K562 (cell line): ENCODE data around the gene ZZZ3. TPM values are rescaled to one million over a fixed set of nuclear protein-coding genes. Genes with fewer than 3 reads are reported as not detected.

Source experiments
- ATAC-seq: fragments of 200-7000 bp; cut with Tn5 transposase; 3 replicates; pipeline ENCODE4 v1.9.1; 2020; ENCODE audit warnings: moderate library complexity
- BruUV-seq: library from RNA; stranded (reverse); fragments of 400-500 nt; replicated peaks from 2 replicates; lab custom pipeline; 2021; lab: Mats Ljungman, UMichigan
- CTCF ChIA-PET: fragments of 300-600 bp; formaldehyde crosslinking; extraction: SDS; loops from one replicate; lab custom pipeline; 2021; ENCODE audit warnings: low intra/inter-chr PET ratio; lab: Yijun Ruan, JAX
- POLR2A ChIA-PET: fragments of 300-600, 350-650 bp; sonication (Branson Sonifier 250); formaldehyde crosslinking; extraction: SDS; loops from one replicate; lab custom pipeline; 2021; ENCODE audit warnings: antibody characterized with exemption, inconsistent platforms; lab: Yijun Ruan, JAX
- DNase-seq, 4 experiments: peaks; one replicate each; pipeline versions ENCODE4 v3.0.0 to v3.0.0-alpha.2; 2011 to 2018; ENCODE audit warnings: low spot score in 3 of 4, mixed read lengths in 3 of 4; ENCODE audit errors: extremely low read depth in 1 of 4
- FAIRE-seq: peaks from 2 replicates; lab custom pipeline; 2011; peaks lifted over from hg19 to GRCh38; lab: Jason Lieb, UNC
- H2AFZ ChIP-seq: 2 replicates; pipeline ENCODE4 v1.6.0; 2011; ENCODE audit warnings: low read depth, low read length, control low read depth, inconsistent platforms
- H3K27ac ChIP-seq: fragments of 200-600 bp; 3 replicates; pipeline ENCODE4 v1.8.0; 2011; ENCODE audit warnings: low read depth, mild to moderate bottlenecking, control low read depth, inconsistent platforms, low read length, moderate library complexity, mixed read lengths; ENCODE audit errors: extremely low read depth
- H3K27me3 ChIP-seq, 2 experiments: fragments of 300-600 bp in 1 of 2; 2 replicates in 1 of 2; 3 replicates in 1 of 2; pipeline versions ENCODE4 v1.6.0 to v1.8.0; 2011; ENCODE audit warnings: inconsistent platforms in 2 of 2, low read length in 2 of 2, mild to moderate bottlenecking in 1 of 2, mixed read lengths in 1 of 2, moderate library complexity in 1 of 2; ENCODE audit not compliant: control insufficient read depth in 2 of 2, insufficient read depth in 2 of 2
- H3K36me3 ChIP-seq: fragments of 300-600 bp; 3 replicates; pipeline ENCODE4 v1.8.0; 2011; ENCODE audit warnings: mild to moderate bottlenecking, low read length, inconsistent platforms; ENCODE audit not compliant: control insufficient read depth, insufficient read depth
- H3K4me1 ChIP-seq, 2 experiments: fragments of 200-600 bp in 1 of 2; replicated peaks in 1 of 2; 2 replicates in 1 of 2; 3 replicates in 1 of 2; pipeline versions ENCODE4 v1.5.1 to v1.8.0; 2011; ENCODE audit warnings: inconsistent platforms in 2 of 2, low read length in 2 of 2, mild to moderate bottlenecking in 1 of 2, mixed read lengths in 1 of 2, moderate library complexity in 1 of 2; ENCODE audit not compliant: control insufficient read depth in 2 of 2, insufficient read depth in 2 of 2
- H3K4me2 ChIP-seq: 2 replicates; pipeline ENCODE4 v1.6.1; 2011; ENCODE audit warnings: low read length, control low read depth, inconsistent platforms, mixed read lengths; ENCODE audit not compliant: insufficient read depth
- H3K4me3 ChIP-seq: fragments of 200-600 bp; sonication (generic), shearing (Covaris generic); 2 replicates; pipeline ENCODE4 v1.5.1; 2016; ENCODE audit warnings: control low read depth, inconsistent platforms
- H3K79me2 ChIP-seq: fragments of 200-600 bp; 3 replicates; pipeline ENCODE4 v1.8.0; 2011; ENCODE audit warnings: low read length, inconsistent platforms; ENCODE audit not compliant: control insufficient read depth, insufficient read depth
- H3K9ac ChIP-seq, 2 experiments: 2 replicates each; pipeline versions ENCODE4 v1.6.0 to v1.6.1; 2011; ENCODE audit warnings: low read depth in 2 of 2, low read length in 2 of 2, control low read depth in 1 of 2, inconsistent platforms in 1 of 2, mild to moderate bottlenecking in 1 of 2, mixed read lengths in 1 of 2; ENCODE audit not compliant: insufficient read depth in 1 of 2
- H3K9me1 ChIP-seq: one replicate; pipeline ENCODE4 v1.6.0; 2011; ENCODE audit warnings: inconsistent platforms, mild to moderate bottlenecking, low read length, moderate library complexity; ENCODE audit not compliant: control insufficient read depth, insufficient read depth
- H3K9me3 ChIP-seq: replicated peaks from 2 replicates; pipeline ENCODE4 v1.5.1; 2011; ENCODE audit warnings: low read depth, low read length, inconsistent platforms; ENCODE audit not compliant: control insufficient read depth, insufficient read depth
- H4K20me1 ChIP-seq: replicated peaks from 2 replicates; pipeline ENCODE4 v1.6.1; 2011; ENCODE audit warnings: low read length, inconsistent platforms, mixed read lengths; ENCODE audit not compliant: control insufficient read depth, insufficient read depth
- BMI1 ChIP-seq: fragments of 150-350 bp; IDR thresholded peaks from 2 replicates; pipeline ENCODE4 v1.6.1; 2014; ENCODE audit warnings: low read length
- FUS ChIP-seq: fragments of 200-400 bp; formaldehyde crosslinking; optimal IDR thresholded peaks from 2 replicates; pipeline ENCODE3; 2017; ENCODE audit warnings: low read depth, low read length
- KDM5B ChIP-seq: fragments of 200-600 bp; sonication (generic); IDR thresholded peaks from 2 replicates; pipeline ENCODE4 v1.6.1; 2012; ENCODE audit warnings: low read depth, mild to moderate bottlenecking, moderate library complexity, low read length, control low read depth, inconsistent platforms; ENCODE audit not compliant: insufficient replicate concordance
- NBN ChIP-seq: fragments of 450-650 bp; IDR thresholded peaks from 2 replicates; pipeline ENCODE4 v1.6.1; 2016; ENCODE audit warnings: low read depth, mild to moderate bottlenecking
- POLR3A ChIP-seq: IDR thresholded peaks from 2 replicates; pipeline ENCODE4 v1.6.1; 2011; ENCODE audit warnings: borderline replicate concordance, mild to moderate bottlenecking, moderate library complexity; ENCODE audit not compliant: insufficient read length, insufficient read depth; ENCODE audit errors: extremely low read depth
- SIX5 ChIP-seq, 2 experiments: IDR thresholded peaks; 2 replicates each; pipeline ENCODE4 v1.6.1; 2011; ENCODE audit warnings: low read length in 2 of 2, borderline replicate concordance in 1 of 2, low read depth in 1 of 2, mild to moderate bottlenecking in 1 of 2, moderate library complexity in 1 of 2; ENCODE audit not compliant: insufficient read depth in 1 of 2
- SMAD2 ChIP-seq: fragments of 150-350 bp; IDR thresholded peaks from 2 replicates; pipeline ENCODE4 v1.6.1; 2014; ENCODE audit warnings: low read depth, mild to moderate bottlenecking, low read length
- STAG1 ChIP-seq: sonication (generic); formaldehyde crosslinking; IDR thresholded peaks from 2 replicates; pipeline ENCODE4 v1.5.0; 2020; ENCODE audit warnings: missing genetic modification reagents, borderline replicate concordance
- ZNF124 ChIP-seq: sonication (generic); formaldehyde crosslinking; IDR thresholded peaks from 2 replicates; pipeline ENCODE4 v1.8.1; 2022; ENCODE audit warnings: missing genetic modification reagents
- ZNF778 ChIP-seq: fragments of 450-650 bp; formaldehyde crosslinking; IDR thresholded peaks from 2 replicates; pipeline ENCODE4 v1.4.0; 2020; ENCODE audit warnings: mild to moderate bottlenecking, moderate library complexity
- WGBS: fragments of 100-300 bp; shearing (Covaris generic); methylation state at CpG from one replicate; pipeline ENCODE4 v1.1.6; 2016; ENCODE audit warnings: low coverage, mixed read lengths; ENCODE audit not compliant: insufficient coverage; ENCODE audit errors: missing lambda C conversion rate; 5-methylcytosine and 5-hydroxymethylcytosine counted together
- in situ Hi-C: fragments of 300-500 bp; cut with MboI; formaldehyde crosslinking; loops from 4 replicates; pipeline ENCODE4 v1.15.0; 2018; ENCODE audit warnings: inconsistent platforms, mixed read lengths
- intact Hi-C: fragments of 100-400 bp; cut with micrococcal nuclease; formaldehyde crosslinking; loops from 2 replicates; pipeline ENCODE4 v1.14.2; 2022
- polyA plus RNA-seq, 8 experiments: library from polyadenylated mRNA; depleted of rRNA in 4 of 8; stranded (reverse) in 5 of 8; unstranded in 3 of 8; fragments of >200 nt; fragmentation: Nextera tagmentation in 2 of 8; fragmentation: Illumina TruSeq in 1 of 8; extraction: Ambion mirVana in 2 of 8; extraction: Trizol in 1 of 8; gene quantifications; 2 replicates each; pipeline versions ENCODE4 v1.2.1 to v1.2.3, GENCODE V29; 2011 to 2014; ENCODE audit warnings: inconsistent platforms in 1 of 8, missing spikeins in 1 of 8
- total RNA-seq, 7 experiments: library from RNA; depleted of rRNA in 6 of 7; stranded (reverse); fragments of >200 nt in 6 of 7; fragmentation: Illumina TruSeq in 2 of 7; extraction: Trizol in 2 of 7; gene quantifications; 2 replicates each; pipeline versions ENCODE4 v1.2.1 to v1.2.3, GENCODE V29; 2011 to 2021; ENCODE audit warnings: low replicate concordance in 1 of 7
- TF ChIP-seq, protein P1 (sequence below), 2 experiments: fragments of 250-450 bp in 1 of 2; fragments of 450-650 bp in 1 of 2; sonication (Bioruptor Pico) in 1 of 2; IDR thresholded peaks; 2 replicates each; pipeline versions ENCODE4 v1.6.1 to v1.8.0; 2016 to 2021; ENCODE audit warnings: mild to moderate bottlenecking in 2 of 2, moderate library complexity in 2 of 2, missing compliant biosample characterization in 1 of 2, missing genetic modification characterization in 1 of 2
- TF ChIP-seq, protein P2 (sequence below): fragments of 250-450 bp; sonication (Bioruptor Pico); IDR thresholded peaks from 2 replicates; pipeline ENCODE4 v1.6.1; 2021; ENCODE audit warnings: mild to moderate bottlenecking

The ZZZ3 gene
- total and polyA plus RNA-seq, 9 of the 15 experiments (the other 6 are each of a cell fraction or from before 2014, with no cell fraction given): 13.9 to 64.0 (median 36.7) TPM

DNA sequence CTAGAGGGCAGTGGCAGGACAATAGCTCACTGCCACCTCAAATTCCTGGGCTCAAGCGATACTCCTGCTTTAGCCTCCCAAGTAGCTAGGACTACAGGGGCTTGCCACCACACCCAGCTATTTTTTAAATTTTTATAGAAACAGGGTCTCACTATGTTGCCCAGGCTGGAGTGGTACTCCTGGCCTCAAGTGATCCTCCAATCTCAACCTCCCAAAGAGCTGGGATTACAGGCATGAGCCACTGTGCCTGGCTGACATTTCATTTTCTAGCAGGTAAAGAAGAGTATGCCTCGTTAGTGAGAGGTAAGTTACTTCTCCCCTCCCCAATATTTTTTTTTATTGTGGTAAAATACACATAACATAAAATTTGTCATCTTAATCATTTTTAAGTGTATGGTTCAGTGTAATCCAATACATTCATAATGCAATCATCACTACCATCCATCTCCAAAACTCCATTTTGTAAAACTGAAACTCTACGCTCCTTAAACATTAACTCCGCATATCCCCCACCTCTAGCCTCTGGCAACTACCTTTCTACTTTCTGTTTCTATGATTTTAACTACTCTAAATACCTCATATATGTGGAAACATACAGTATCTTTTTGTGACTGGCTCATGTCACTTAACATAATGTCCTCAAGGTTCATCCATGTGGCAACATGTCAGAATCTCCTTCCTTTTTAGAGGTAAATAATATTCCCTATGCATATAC lies 22.4 kb downstream of the ZZZ3 start:
- no peak overlapping the region for H3K27ac ChIP-seq
- TF ChIP-seq NBN: no peak
- no peak for TF ChIP-seq POLR3A
- TF ChIP-seq ZNF778 (CRISPR knock-in tag): no peak
- TF ChIP-seq, protein P1, sequence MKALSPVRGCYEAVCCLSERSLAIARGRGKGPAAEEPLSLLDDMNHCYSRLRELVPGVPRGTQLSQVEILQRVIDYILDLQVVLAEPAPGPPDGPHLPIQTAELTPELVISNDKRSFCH (CRISPR knock-in tag; IDR thresholded peaks at IDR 0.05): no peak
- TF ChIP-seq, protein P1 (tag; IDR thresholded peaks at IDR 0.05): no peak
- TF ChIP-seq, protein P2, sequence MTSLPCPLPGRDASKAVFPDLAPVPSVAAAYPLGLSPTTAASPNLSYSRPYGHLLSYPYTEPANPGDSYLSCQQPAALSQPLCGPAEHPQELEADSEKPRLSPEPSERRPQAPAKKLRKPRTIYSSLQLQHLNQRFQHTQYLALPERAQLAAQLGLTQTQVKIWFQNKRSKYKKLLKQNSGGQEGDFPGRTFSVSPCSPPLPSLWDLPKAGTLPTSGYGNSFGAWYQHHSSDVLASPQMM (CRISPR knock-in tag): no peak
- TF ChIP-seq SIX5 (IDR thresholded peaks at IDR 0.05; ENCODE audit: borderline replicate concordance in 1 of 2, insufficient read depth in 1 of 2, low read depth in 1 of 2, low read length in 2 of 2): no peak
- no peak for TF ChIP-seq STAG1 (CRISPR knock-in tag)
- no peak for TF ChIP-seq SMAD2
- TF ChIP-seq ZNF124 (CRISPR knock-in tag): no peak
- no peak for TF ChIP-seq FUS
- no peak for TF ChIP-seq KDM5B
- TF ChIP-seq BMI1: no peak
- 85% methylated on average over 4 of the region's 4 CpGs for WGBS
- ChIA-PET CTCF (no interaction called here), POLR2A (no interaction called here)
- no peak overlapping the region for H3K9ac ChIP-seq
- no peaks in the 10 kb centered on the region for H4K20me1 ChIP-seq
- no peak for ATAC-seq
- no peaks in the 10 kb centered on the region; the same call in 2 of the 3 replicates for H3K36me3 ChIP-seq
- H3K79me2 ChIP-seq: peaks cover 96% of the 10 kb centered on the region
- H3K9me1 ChIP-seq: no peaks in the 10 kb centered on the region
- in situ Hi-C loops (no loop called here), intact Hi-C loops (no loop called here)
- H3K4me2 ChIP-seq: no peak overlapping the region
- no TSS peak for BruUV-seq
- H3K27me3 ChIP-seq: no peaks in the 10 kb centered on the region
- H3K4me1 ChIP-seq: peaks cover 0 to 3% of the 10 kb centered on the region in 2 experiments; a peak in 2 of 5 replicates
- no peak overlapping the region for H3K4me3 ChIP-seq
- H3K9me3 ChIP-seq: no peaks in the 10 kb centered on the region
- no peak for FAIRE-seq
- H2AFZ ChIP-seq: no peak overlapping the region
- DNase-seq: no peak
